Stimulated activated CD4-positive, alpha-beta T cell treated with anti-CD3 and anti-CD28 coated beads, Interleukin-15, amount 100 ng/mL, for 1 hour (primary cell): ENCODE results near the gene GRK5.
"Not testable (repeated sequence)": the region's sequence is repeated elsewhere in the genome, so short reads cannot be mapped to it uniquely, and the experiment has no call there.

Source experiments
- DNase-seq, 2 donors: peaks; one replicate each; pipeline ENCODE4 v3.0.0-alpha.2; 2020; ENCODE audit warnings: low read depth in 1 of 2, low spot score in 1 of 2

The GRK5 gene

GRCh38 chr10:119272736-119273135 is 65.4 kb downstream of the GRK5 start:
- DNase-seq = no peak

DNA sequence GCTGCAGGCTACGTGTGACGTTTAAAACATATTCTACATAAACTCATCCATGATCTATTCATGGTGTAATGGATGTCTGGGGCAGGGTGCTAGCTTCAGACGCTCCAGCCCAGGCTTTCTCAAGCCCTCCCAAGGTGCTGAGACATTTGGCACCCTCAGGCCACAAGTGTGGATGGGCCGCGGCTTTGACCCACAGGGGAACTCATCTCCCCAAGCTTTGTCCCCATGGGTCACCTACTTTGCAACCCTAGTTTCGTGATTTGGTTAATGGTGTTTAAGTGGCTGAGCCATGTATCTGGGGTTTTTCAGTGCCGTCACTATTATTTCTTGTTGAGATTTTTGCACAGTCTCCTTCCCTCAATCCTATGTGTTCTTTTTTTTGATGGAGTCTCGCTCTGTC is 66.0 kb downstream of the GRK5 start:
- DNase-seq = no peak

GRCh38 chr10:119274519-119275045 is 67.2 kb downstream of the GRK5 start:
- no peak for DNase-seq

GRCh38 chr10:119275085-119275484 is 67.7 kb downstream of the GRK5 start:
- DNase-seq = no peak

DNA sequence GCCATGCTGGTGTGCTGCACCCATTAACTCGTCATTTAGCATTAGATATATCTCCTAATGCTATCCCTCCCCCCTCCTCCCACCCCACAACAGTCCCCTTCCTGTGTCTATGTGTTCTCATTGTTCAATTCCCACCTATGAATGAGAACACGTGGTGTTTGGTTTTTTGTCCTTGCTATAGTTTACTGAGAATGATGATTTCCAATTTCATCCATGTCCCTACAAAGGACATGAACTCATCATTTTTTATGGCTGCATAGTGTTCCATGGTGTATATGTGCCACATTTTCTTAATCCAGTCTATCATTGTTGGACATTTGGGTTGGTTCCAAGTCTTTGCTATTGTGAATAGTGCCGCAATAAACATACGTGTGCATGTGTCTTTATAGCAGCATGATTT is 68.8 kb downstream of the GRK5 start:
- DNase-seq = not testable (repeated sequence)

GRCh38 chr10:119278126-119278709 is 70.8 kb downstream of the GRK5 start:
- DNase-seq = no peak

DNA sequence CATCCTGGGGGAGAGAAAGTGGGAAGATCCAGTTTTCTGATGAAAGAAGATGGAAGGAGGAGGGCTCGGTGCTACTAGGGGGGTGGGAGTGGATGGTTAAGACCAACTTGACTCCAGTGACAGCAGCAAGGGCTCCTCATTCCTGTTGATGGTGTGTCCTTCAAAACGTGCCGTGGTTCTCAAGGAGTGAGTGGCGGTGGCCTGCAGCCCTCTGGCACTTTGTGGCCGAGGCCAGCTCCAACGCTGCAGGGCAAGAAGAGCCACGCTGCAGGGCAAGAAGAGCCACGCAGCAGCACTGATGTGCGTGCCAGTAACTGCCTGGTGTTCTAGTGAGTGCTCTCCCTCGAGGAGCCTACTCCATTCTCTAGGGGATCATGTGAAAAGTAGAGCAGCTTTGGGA is 72.1 kb downstream of the GRK5 start:
- no peak for DNase-seq

- DNase-seq = no peak
Observed at GRCh38 chr10:119281581-119282071, 74.3 kb downstream of the GRK5 start.

- DNase-seq = no peak
Observed at GRCh38 chr10:119282446-119282845, 75.1 kb downstream of the GRK5 start.

DNA sequence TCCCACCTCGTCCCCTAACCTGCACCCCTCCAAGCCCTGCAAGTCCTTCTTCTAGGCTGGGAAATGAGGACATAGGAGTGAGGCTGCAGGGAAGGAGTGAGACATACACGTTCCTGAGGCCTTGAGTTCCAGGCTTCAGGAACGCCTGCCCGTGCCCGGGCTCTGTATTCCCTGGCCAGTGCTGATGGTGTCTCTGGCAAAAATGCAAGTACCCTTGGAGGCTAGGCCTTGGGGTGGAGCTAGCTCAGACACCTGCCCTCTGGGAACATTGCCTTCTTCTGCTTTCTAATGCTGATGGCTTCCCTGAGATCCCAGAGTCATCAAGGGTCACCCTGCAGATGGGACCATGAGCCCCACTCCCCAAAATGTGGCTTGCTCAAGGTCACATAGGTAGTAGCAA is 76.0 kb downstream of the GRK5 start:
- DNase-seq = no peak

GRCh38 chr10:119283818-119284217 is 76.4 kb downstream of the GRK5 start:
- no peak for DNase-seq

- DNase-seq = no peak
Observed at GRCh38 chr10:119284679-119285096, 77.3 kb downstream of the GRK5 start.

DNA sequence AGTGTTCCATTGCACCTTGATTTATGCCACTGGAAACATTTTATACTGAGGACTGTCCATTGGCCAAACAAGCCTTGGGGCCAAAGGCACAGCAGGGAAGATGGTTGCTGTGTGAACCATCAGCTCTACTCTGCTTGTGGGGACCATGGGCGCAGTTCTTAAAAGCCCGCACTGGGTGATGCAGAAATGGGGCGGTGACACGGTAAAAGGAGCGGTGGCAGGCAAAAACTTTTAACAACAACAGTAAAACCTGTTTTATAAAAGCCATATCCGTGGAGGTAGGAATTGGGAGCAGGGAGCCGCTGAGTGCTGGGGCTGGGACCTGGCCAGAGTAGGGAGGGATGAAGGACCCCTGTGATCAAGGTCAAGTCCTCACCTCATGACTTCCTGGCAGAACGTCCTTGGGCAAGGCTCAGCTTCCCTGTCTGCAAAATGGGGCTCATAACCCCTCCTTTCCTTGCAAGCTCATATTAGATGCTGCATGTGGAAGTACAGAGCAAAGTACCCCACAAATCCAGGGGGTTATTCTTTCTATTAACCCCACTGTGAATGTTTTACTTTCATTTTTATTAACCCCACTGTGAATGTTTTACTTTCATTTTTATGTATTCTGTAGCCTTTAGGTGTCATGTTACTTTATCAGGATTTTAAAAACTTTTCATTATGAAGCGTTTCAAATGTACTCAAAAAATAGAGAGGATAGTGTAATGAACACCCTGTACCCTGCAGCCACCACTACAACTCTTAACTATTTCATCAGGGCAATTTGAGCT is 78.3 kb downstream of the GRK5 start:
- no peak for DNase-seq

DNA sequence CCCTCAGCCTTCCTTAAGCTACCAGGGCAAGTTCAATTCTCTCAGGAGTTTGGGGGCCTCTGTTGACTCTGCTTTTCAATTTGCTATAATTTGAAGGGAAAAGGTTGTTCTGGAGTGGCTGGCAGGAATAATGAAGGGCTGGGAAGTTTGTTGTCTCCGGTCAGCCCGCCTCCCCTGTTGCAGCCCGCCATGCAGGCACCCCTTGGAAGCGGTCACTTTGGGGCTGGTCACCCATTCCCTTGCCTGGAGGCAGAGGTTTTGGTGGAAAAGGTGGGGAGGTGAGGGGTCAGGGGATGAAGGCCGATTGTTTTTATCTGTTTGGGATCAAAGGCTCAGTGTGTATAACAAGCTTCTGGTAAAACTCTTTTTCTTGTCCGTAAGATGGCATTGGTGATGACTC is 79.1 kb downstream of the GRK5 start:
- no peak for DNase-seq

DNA sequence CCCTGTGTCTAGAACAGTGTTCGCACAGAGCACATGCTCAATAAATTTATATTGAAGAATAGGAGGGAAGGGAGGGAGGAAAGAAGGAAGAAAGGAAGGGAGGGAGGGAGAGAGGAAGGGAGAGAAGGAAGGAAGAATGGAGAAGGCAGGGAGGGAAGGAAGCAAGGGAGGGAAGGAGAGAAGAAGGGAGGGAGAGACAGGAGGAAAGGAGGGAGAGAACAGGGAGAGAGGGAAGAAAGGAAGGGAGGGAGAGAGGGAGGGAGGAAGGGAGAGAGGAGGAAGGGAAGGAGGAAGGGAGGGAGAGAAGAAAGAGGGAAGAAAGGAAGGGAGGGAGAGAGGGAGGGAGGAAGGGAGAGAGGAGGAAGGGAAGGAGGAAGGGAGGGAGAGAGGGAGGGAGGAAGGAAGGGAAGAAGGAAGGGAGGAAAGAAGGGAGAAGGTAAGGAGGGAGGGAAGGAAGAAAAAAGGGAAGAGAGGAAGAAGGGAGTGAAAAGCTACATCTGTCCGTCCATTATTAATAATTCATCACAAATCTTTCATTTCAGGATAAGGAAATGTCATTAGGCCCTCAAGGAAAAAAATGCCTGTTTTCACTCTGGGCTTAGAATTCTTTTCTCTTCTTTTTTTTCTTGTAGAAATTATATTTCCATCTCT is 79.7 kb downstream of the GRK5 start:
- no peak for DNase-seq

GRCh38 chr10:119288574-119289001 is 81.2 kb downstream of the GRK5 start:
- DNase-seq = no peak

GRCh38 chr10:119289227-119289920 is 82.0 kb downstream of the GRK5 start:
- no peak for DNase-seq

- no peak for DNase-seq
Observed at GRCh38 chr10:119290301-119291048, 83.1 kb downstream of the GRK5 start.

GRCh38 chr10:119291223-119291900 is 84.0 kb downstream of the GRK5 start:
- no peak for DNase-seq
